Natural killer cell (primary cell): ENCODE data around the gene SMAD7. TPM values are rescaled to one million over a fixed set of nuclear protein-coding genes. Genes with fewer than 3 reads are reported as not detected.

ENCODE experiments used
- ATAC-seq, 3 donors: fragments of 150-1000 bp in 2 of 3; fragments of 200-7000 bp in 1 of 3; cut with Tn5 transposase; 1 replicate in 1 of 3; 2 replicates in 2 of 3; pipeline ENCODE4 v1.10.0; 2021; ENCODE audit warnings: mild to moderate bottlenecking in 2 of 3, moderate library complexity in 2 of 3
- DNase-seq, 2 donors: peaks; one replicate each; pipeline versions ENCODE4 v3.0.0 to v3.0.0-alpha.2; 2013 to 2021; ENCODE audit warnings: mixed read lengths in 1 of 2
- H3K27ac ChIP-seq: one replicate; pipeline ENCODE4 v1.5.1; 2013; ENCODE audit warnings: mild to moderate bottlenecking, low read length
- H3K27me3 ChIP-seq: one replicate; pipeline ENCODE4 v1.6.1; 2013; ENCODE audit warnings: low read length; ENCODE audit not compliant: control insufficient read depth, insufficient read depth
- H3K36me3 ChIP-seq: one replicate; pipeline ENCODE4 v1.6.1; 2013; ENCODE audit warnings: low read length; ENCODE audit not compliant: control insufficient read depth, insufficient read depth
- H3K4me1 ChIP-seq: one replicate; pipeline ENCODE4 v1.6.1; 2013; ENCODE audit warnings: low read length; ENCODE audit not compliant: control insufficient read depth, insufficient read depth
- H3K4me3 ChIP-seq: one replicate; pipeline ENCODE4 v1.5.1; 2013; ENCODE audit warnings: low read length
- H3K9me3 ChIP-seq: one replicate; pipeline ENCODE4 v1.6.1; 2013; ENCODE audit warnings: low read length; ENCODE audit not compliant: control insufficient read depth, insufficient read depth
- H3K27ac Mint-ChIP-seq, 2 donors: one replicate each; pipeline ENCODE4 v1.8.0; 2022; ENCODE audit warnings: mild to moderate bottlenecking in 2 of 2, mixed read lengths in 2 of 2, moderate library complexity in 1 of 2
- H3K27me3 Mint-ChIP-seq, 2 donors: one replicate each; pipeline ENCODE4 v1.8.0; 2022; ENCODE audit warnings: low read depth in 2 of 2, mixed read lengths in 2 of 2
- H3K36me3 Mint-ChIP-seq: one replicate; pipeline ENCODE4 v1.8.0; 2022; ENCODE audit warnings: mixed read lengths
- H3K4me1 Mint-ChIP-seq, 2 donors: one replicate each; pipeline ENCODE4 v1.8.0; 2022; ENCODE audit warnings: mixed read lengths in 2 of 2
- H3K4me3 Mint-ChIP-seq: one replicate; pipeline ENCODE4 v1.8.0; 2022; ENCODE audit warnings: mild to moderate bottlenecking, moderate library complexity, mixed read lengths
- H3K9me3 Mint-ChIP-seq, 2 donors: one replicate each; pipeline ENCODE4 v1.8.0; 2022; ENCODE audit warnings: mixed read lengths in 2 of 2
- WGBS: methylation state at CpG from one replicate; pipeline ENCODE4 v1.1.7; 2013; ENCODE audit warnings: missing lambda C conversion rate; ENCODE audit not compliant: insufficient coverage; 5-methylcytosine and 5-hydroxymethylcytosine counted together
- intact Hi-C: fragments of 100-400 bp; cut with micrococcal nuclease; formaldehyde crosslinking; loops from one replicate; pipeline ENCODE4 v1.14.2; 2022
- total RNA-seq, 4 donors: library from RNA; stranded (reverse); fragments of 120-200 nt in 1 of 4; gene quantifications; one replicate each; pipeline versions ENCODE4 v1.2.3 to v1.2.4, GENCODE V29; 2013 to 2022
- TF ChIP-seq, protein P1 (sequence below): fragments of 200-600 bp; IDR thresholded peaks from one replicate; pipeline ENCODE4 v1.8.0; 2022; ENCODE audit warnings: antibody characterized with exemption

The SMAD7 gene
- total RNA-seq, 3 donors from 2014 or later (not counting 1 experiment from before 2014, with no cell fraction given): 127 to 204 (median 182) TPM

DNA sequence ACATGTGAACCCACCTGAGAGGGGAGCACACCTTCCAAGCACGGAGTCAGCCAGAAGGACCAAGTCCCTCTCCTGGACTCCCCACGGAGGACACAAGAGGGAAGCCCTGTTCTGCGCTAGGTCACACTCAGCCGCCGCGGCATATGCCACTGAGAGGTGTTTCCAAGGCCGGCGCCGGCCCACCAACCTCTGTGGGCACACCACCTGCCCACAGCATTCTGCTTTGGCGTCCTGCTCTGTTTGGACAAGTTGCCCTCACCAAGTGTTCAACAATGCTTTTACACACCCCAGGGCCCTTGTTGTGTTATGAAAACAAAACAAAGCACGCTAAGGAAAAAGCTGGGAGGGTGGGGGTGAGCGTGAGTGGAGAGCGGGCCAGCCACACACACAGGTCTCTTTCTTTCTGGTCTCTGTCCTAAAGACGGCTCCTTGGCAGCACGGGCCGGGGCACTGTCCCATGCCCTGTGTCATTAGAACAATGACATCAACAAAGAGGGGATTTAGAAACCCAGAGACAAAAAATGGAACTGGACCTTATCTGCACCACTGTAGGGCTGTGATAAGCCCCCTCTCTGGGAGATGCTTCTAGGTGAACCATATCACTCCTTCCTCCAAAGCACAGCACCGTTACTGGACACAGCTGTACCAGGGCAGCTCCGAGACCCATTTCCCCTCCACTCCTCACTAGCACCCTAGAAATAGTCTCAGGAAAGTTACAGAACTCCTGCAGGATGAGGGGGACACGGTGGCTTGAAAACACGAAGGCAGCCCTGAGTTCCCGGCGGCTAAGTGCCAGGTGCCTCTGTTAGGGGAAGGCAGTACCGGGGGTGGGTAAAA, 17.0 kb downstream of the SMAD7 start:
- H3K9me3 ChIP-seq: no peaks in the 10 kb centered on the region
- ATAC-seq (peak; percentile 32 to 57 (median 55)), DNase-seq (peak in 1 of 2 donors; percentile 59)
- H3K36me3 ChIP-seq: peaks cover 7% of the 10 kb centered on the region
- intact Hi-C loops: loop anchor here (2.0 to 5.0 kb wide), 3 partner anchors 15 to 101 kb away; no protein-coding TSS in a partner anchor
- H3K4me3 Mint-ChIP-seq: peak overlapping the region; percentile 85
- no peaks in the 10 kb centered on the region for H3K36me3 Mint-ChIP-seq
- H3K4me3 ChIP-seq: no peak overlapping the region
- H3K4me1 Mint-ChIP-seq: peaks cover 95 to 96% of the 10 kb centered on the region in 2 donors
- 56% methylated on average over 22 of the region's 23 CpGs for WGBS
- no peaks in the 10 kb centered on the region for H3K27me3 ChIP-seq
- H3K27ac ChIP-seq: peak overlapping the region; percentile 83
- no peaks in the 10 kb centered on the region for H3K9me3 Mint-ChIP-seq
- H3K27ac Mint-ChIP-seq: peak overlapping the region; percentile 95 to 96
- H3K4me1 ChIP-seq: peaks cover 94% of the 10 kb centered on the region
- H3K27me3 Mint-ChIP-seq: no peaks in the 10 kb centered on the region
- TF ChIP-seq, protein P1, sequence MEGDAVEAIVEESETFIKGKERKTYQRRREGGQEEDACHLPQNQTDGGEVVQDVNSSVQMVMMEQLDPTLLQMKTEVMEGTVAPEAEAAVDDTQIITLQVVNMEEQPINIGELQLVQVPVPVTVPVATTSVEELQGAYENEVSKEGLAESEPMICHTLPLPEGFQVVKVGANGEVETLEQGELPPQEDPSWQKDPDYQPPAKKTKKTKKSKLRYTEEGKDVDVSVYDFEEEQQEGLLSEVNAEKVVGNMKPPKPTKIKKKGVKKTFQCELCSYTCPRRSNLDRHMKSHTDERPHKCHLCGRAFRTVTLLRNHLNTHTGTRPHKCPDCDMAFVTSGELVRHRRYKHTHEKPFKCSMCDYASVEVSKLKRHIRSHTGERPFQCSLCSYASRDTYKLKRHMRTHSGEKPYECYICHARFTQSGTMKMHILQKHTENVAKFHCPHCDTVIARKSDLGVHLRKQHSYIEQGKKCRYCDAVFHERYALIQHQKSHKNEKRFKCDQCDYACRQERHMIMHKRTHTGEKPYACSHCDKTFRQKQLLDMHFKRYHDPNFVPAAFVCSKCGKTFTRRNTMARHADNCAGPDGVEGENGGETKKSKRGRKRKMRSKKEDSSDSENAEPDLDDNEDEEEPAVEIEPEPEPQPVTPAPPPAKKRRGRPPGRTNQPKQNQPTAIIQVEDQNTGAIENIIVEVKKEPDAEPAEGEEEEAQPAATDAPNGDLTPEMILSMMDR: no peak

DNA sequence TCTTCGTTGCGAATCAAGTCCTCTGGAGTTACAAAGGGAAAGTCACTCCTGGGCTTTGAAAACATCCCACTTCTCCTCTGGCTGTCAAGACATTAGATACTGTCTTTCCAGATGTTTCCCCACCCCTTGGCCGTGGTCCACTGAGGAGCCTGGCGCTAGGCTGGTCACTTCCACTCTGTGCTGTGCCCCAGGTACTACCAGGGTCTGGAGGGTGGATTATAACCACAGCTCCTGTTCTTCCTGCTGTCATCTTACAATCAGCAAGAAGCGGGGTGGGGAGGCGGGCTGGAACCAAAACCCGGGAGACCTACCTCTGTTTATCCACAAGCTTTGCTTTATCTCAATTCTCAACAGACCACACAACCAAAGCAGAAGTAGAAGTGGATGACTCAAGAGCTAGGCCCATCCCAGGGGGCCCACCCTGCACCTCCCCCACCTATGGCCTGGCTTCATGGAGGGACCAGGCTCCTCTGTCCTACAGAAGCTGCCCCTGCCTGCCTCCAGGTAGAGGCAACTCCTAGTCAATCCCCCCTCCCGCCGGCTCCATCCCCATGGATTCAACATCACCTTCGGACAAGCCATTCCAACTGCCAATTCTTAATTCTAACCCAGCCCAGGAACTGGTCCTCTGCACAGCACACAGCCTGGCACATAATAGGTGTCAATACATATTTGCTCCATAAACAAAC, 17.8 kb downstream of the SMAD7 start:
- peak overlapping the region; percentile 33 for H3K27ac ChIP-seq
- WGBS: 55% methylated on average over 10 of the region's 10 CpGs
- peaks cover 94 to 96% of the 10 kb centered on the region in 2 donors for H3K4me1 Mint-ChIP-seq
- no peak for DNase-seq
- peak overlapping the region; percentile 85 for H3K4me3 Mint-ChIP-seq
- peaks cover 94% of the 10 kb centered on the region for H3K4me1 ChIP-seq
- no peaks in the 10 kb centered on the region for H3K36me3 Mint-ChIP-seq
- ATAC-seq: peak in 1 of 3 donors; percentile 33
- intact Hi-C loops: loop anchor here (5.0 kb wide), 1 partner anchor 101 kb away; no protein-coding TSS in a partner anchor
- H3K9me3 Mint-ChIP-seq: no peaks in the 10 kb centered on the region
- H3K4me3 ChIP-seq: no peak overlapping the region
- TF ChIP-seq, protein P1: no peak
- peak overlapping the region; percentile 95 to 96 for H3K27ac Mint-ChIP-seq
- peaks cover under 1% of the 10 kb centered on the region for H3K36me3 ChIP-seq
- no peaks in the 10 kb centered on the region for H3K27me3 ChIP-seq
- no peaks in the 10 kb centered on the region for H3K27me3 Mint-ChIP-seq
- H3K9me3 ChIP-seq: no peaks in the 10 kb centered on the region

DNA sequence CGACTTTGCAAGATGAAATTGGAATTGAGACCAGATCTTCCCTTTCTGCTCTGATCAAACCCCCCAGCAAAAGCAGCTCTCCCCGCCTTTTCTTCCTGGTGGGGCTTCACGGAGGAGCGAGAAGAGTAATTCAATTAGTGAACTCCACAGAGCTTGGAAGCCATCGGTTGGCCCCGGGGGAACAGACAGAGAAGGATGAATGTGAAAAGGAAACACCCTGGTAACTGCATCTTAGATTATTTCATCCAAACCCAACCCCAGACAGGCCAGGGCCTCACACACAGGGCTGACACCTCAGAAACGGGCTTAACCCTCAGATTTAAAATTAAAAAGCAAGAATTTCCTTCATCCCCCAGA, 18.3 kb downstream of the SMAD7 start:
- Histone ChIP-seq H3K4me3 (no peak overlapping the region), H3K27me3 (no peaks in the 10 kb centered on the region), H3K27ac (peak overlapping the region; percentile 27), H3K4me1 (peaks cover 94% of the 10 kb centered on the region), H3K36me3 (no peaks in the 10 kb centered on the region), H3K9me3 (no peaks in the 10 kb centered on the region)
- Mint-ChIP-seq H3K27me3 (no peaks in the 10 kb centered on the region), H3K9me3 (no peaks in the 10 kb centered on the region), H3K4me1 (peaks cover 92 to 96% of the 10 kb centered on the region in 2 donors), H3K36me3 (no peaks in the 10 kb centered on the region), H3K4me3 (peak overlapping the region; percentile 85), H3K27ac (peak overlapping the region; percentile 95 to 96)
- DNase-seq (no peak), ATAC-seq (no peak)
- TF ChIP-seq, protein P1: no peak
- 39% methylated on average over 7 of the region's 7 CpGs for WGBS
- intact Hi-C loops: loop anchor here (5.0 kb wide), 1 partner anchor 100 kb away; no protein-coding TSS in a partner anchor
